ENCODE data around the gene EID2. TPM values are rescaled to one million over a fixed set of nuclear protein-coding genes. Genes with fewer than 3 reads are reported as not detected.

EID2 gene
- total and polyA plus RNA-seq, 2 of the 8 experiments (the other 6 are each of a cell fraction or from before 2014, with no cell fraction given) = 7.8 to 29.6 TPM

GRCh38 chr19:39502640-39503417, 37.1 kb downstream of the EID2 start:
- H3K9me3 ChIP-seq (ENCODE audit: insufficient read depth in 2 of 2, low read depth in 1 of 2, low read length in 1 of 2) = peaks cover 6 to 8% of the 10 kb centered on the region in 2 experiments; a peak in 3 of 4 replicates
- H3K9ac ChIP-seq (replicated peaks in 1 of 4; ENCODE audit: extremely low read depth in 1 of 4, low read depth in 3 of 4, low read length in 3 of 4) = no peak overlapping the region
- H2BK5ac ChIP-seq (ENCODE audit: low read depth, low read length) = no peak overlapping the region
- H3K4ac ChIP-seq (replicated peaks; ENCODE audit: insufficient read length, low read depth, low read length) = no peak overlapping the region
- H4K20me1 ChIP-seq (replicated peaks in 1 of 2; ENCODE audit: control insufficient read depth in 1 of 2, insufficient read depth in 2 of 2, low read length in 2 of 2) = peaks cover 0 to 3% of the 10 kb centered on the region in 2 experiments
- peaks cover 36 to 95% (median 85%) of the 10 kb centered on the region in 4 experiments for H3K27me3 ChIP-seq (replicated peaks in 1 of 4; ENCODE audit: control insufficient read depth in 3 of 4, extremely low read depth in 1 of 4, insufficient read depth in 3 of 4, low read length in 3 of 4)
- H3K27ac ChIP-seq (ENCODE audit: low read depth, low read length) = no peak overlapping the region
- H3K4me1 ChIP-seq (replicated peaks in 1 of 4; ENCODE audit: control insufficient read depth in 3 of 4, insufficient read depth in 4 of 4, low read length in 3 of 4) = peaks cover 3 to 10% (median 5%) of the 10 kb centered on the region in 4 experiments; a peak in 5 of 7 replicates
- H3K79me2 ChIP-seq (ENCODE audit: control insufficient read depth in 1 of 2, insufficient read depth in 2 of 2, low read length in 2 of 2) = no peaks in the 10 kb centered on the region
- peak overlapping the region in 1 of 4 experiments; percentile 37; a peak in 1 of 8 replicates for H3K4me3 ChIP-seq (ENCODE audit: extremely low read depth in 1 of 4, insufficient read depth in 2 of 4, low read depth in 3 of 4, low read length in 4 of 4)
- H4K91ac ChIP-seq (replicated peaks; ENCODE audit: insufficient read length, low read length) = no peak overlapping the region
- ChIA-PET CTCF (ENCODE audit: partially characterized antibody) (interaction anchor here (0.7 to 1.8 kb wide), 18 partner anchors 9 to 105 kb away, joined by 3 to 23 read pairs (median 3); partner anchors contain the start of gene SELENOV), POLR2A (ENCODE audit: partially characterized antibody) (interaction anchor here (0.6 to 1.2 kb wide), 11 partner anchors 10 to 112 kb away, joined by 3 to 7 read pairs (median 3); partner anchors contain the start of genes PAF1 and TIMM50)
- H2BK12ac ChIP-seq (ENCODE audit: low read depth, low read length) = no peak overlapping the region
- no peak overlapping the region for H2AK5ac ChIP-seq (ENCODE audit: low read depth, low read length)
- no peak overlapping the region for H3K56ac ChIP-seq (replicated peaks; ENCODE audit: insufficient read length, low read depth, low read length)
- WGBS, 2 experiments (ENCODE audit: extremely low coverage in 1 of 2, insufficient coverage in 1 of 2, insufficient read length in 1 of 2, insufficient replicate concordance in 2 of 2, low coverage in 1 of 2, low lambda C conversion rate in 2 of 2, missing lambda C conversion rate in 1 of 2) = 26% methylated on average over 44 of the region's 69 CpGs; no CpG with 5 or more reads in 1 of the 2 experiments
- H3K23me2 ChIP-seq (ENCODE audit: low read depth, low read length) = peaks cover 22% of the 10 kb centered on the region
- no peak overlapping the region for H2BK20ac ChIP-seq (ENCODE audit: low read length)
- no peak overlapping the region for H2AFZ ChIP-seq (ENCODE audit: low read length)
- peak overlapping the region in 1 of 2 experiments; percentile 52; a peak in 2 of 4 replicates for H3K4me2 ChIP-seq (ENCODE audit: insufficient read depth in 1 of 2, low read depth in 2 of 2, low read length in 2 of 2)
- peak in 1 of 2 experiments; percentile 93 for DNase-seq (ENCODE audit: low read depth in 1 of 2, low spot score in 2 of 2)
- no peak overlapping the region for H2BK120ac ChIP-seq (replicated peaks; ENCODE audit: low read depth, low read length)
- H4K5ac ChIP-seq (ENCODE audit: insufficient read length, low read depth, low read length) = no peak overlapping the region
- H3K18ac ChIP-seq (ENCODE audit: extremely low read depth, low read length) = peak overlapping the region; percentile 48; the same call in 1 of the 2 replicates
- no peaks in the 10 kb centered on the region for H3K36me3 ChIP-seq (ENCODE audit: control insufficient read depth in 2 of 4, insufficient read depth in 4 of 4, low read length in 3 of 4)
- H3K23ac ChIP-seq (ENCODE audit: insufficient read length) = no peak overlapping the region
- FAIRE-seq = no peak
- no peak overlapping the region for H3K14ac ChIP-seq (ENCODE audit: insufficient read length)
- peak overlapping the region; percentile 88 for H4K8ac ChIP-seq (ENCODE audit: extremely low read depth, insufficient read depth, low read length)
- no peaks in the 10 kb centered on the region for H3K79me1 ChIP-seq (ENCODE audit: low read depth, low read length)
- peak overlapping the region; percentile 29; the same call in 1 of the 2 replicates for H2BK15ac ChIP-seq (ENCODE audit: low read length)
- TF ChIP-seq EP300 (IDR thresholded peaks at IDR 0.05; ENCODE audit: borderline replicate concordance in 1 of 2, low read depth in 2 of 2, low read length in 2 of 2) = no peak
- TF ChIP-seq RAD21 (IDR thresholded peaks at IDR 0.05 in 1 of 2, conservative IDR thresholded peaks at IDR 0.05 in 1 of 2; ENCODE audit: low read depth in 2 of 2, low read length in 2 of 2) = peak in 1 of 2 experiments; percentile 56; a peak in 2 of 4 replicates
- TF ChIP-seq TBP (IDR thresholded peaks at IDR 0.05; ENCODE audit: low read depth, low read length) = no peak
- no peak for TF ChIP-seq BRCA1 (IDR thresholded peaks at IDR 0.05; ENCODE audit: low read depth, low read length)
- no peak for TF ChIP-seq TAF1 (IDR thresholded peaks at IDR 0.05; ENCODE audit: low read depth, low read length)
- TF ChIP-seq EGR1 (IDR thresholded peaks at IDR 0.05; ENCODE audit: borderline replicate concordance, low read depth, low read length) = no peak
- no peak for TF ChIP-seq SIX5 (IDR thresholded peaks at IDR 0.05; ENCODE audit: low read depth, low read length)
- peak; percentile 53 for TF ChIP-seq KDM4A (IDR thresholded peaks at IDR 0.05; ENCODE audit: low read depth, low read length, severe bottlenecking)
- TF ChIP-seq ZNF274 (IDR thresholded peaks at IDR 0.05; ENCODE audit: borderline replicate concordance, extremely low read depth, low read length) = no peak
- TF ChIP-seq KDM5A (IDR thresholded peaks at IDR 0.05; ENCODE audit: low read length) = no peak
- TF ChIP-seq CBX5 (IDR thresholded peaks at IDR 0.05; ENCODE audit: low read depth, low read length) = no peak
- TF ChIP-seq SP2 (IDR thresholded peaks at IDR 0.05; ENCODE audit: low read length) = no peak
